Suprapubic skin (tissue), 4 donors: Measurements from ENCODE around the gene HAS3. TPM values are rescaled to one million over a fixed set of nuclear protein-coding genes. Genes with fewer than 3 reads are reported as not detected.

Experiments used
- DNase-seq, 2 donors: peaks; one replicate each; pipeline ENCODE4 v3.0.0-alpha.2; 2019; ENCODE audit warnings: low spot score in 2 of 2
- H3K27ac ChIP-seq: fragments of 200-600 bp; sonication (generic); one replicate; pipeline ENCODE4 v1.5.1; 2019
- H3K27me3 ChIP-seq: fragments of 200-600 bp; sonication (generic); one replicate; pipeline ENCODE4 v1.5.1; 2019
- H3K36me3 ChIP-seq: fragments of 200-600 bp; sonication (generic); one replicate; pipeline ENCODE4 v1.5.1; 2019
- H3K4me1 ChIP-seq: fragments of 200-600 bp; sonication (generic); one replicate; pipeline ENCODE4 v1.5.1; 2019
- H3K4me3 ChIP-seq: fragments of 200-600 bp; sonication (generic); one replicate; pipeline ENCODE4 v1.5.1; 2019; ENCODE audit warnings: mild to moderate bottlenecking
- H3K9me3 ChIP-seq: fragments of 200-600 bp; sonication (generic); one replicate; pipeline ENCODE4 v1.5.1; 2019
- CTCF ChIP-seq, 2 donors: fragments of 200-600 bp in 1 of 2; fragments of 450-650 bp in 1 of 2; sonication (generic) in 1 of 2; IDR thresholded peaks; one replicate each; pipeline ENCODE4 v1.5.1; 2016 to 2019; ENCODE audit warnings: antibody characterized with exemption in 2 of 2, mild to moderate bottlenecking in 1 of 2, moderate library complexity in 1 of 2
- EP300 ChIP-seq: sonication (generic); formaldehyde crosslinking; IDR thresholded peaks from one replicate; pipeline ENCODE4 v1.6.1; 2017; ENCODE audit warnings: antibody characterized with exemption
- POLR2A ChIP-seq, 2 donors: fragments of 450-650 bp; IDR thresholded peaks; one replicate each; pipeline ENCODE4 v1.6.1; 2017; ENCODE audit warnings: antibody characterized with exemption in 2 of 2, mild to moderate bottlenecking in 2 of 2, moderate library complexity in 2 of 2
- POLR2AphosphoS5 ChIP-seq, 3 donors: sonication (generic); formaldehyde crosslinking; IDR thresholded peaks; one replicate each; pipeline ENCODE4 v1.6.1; 2017; ENCODE audit warnings: antibody characterized with exemption in 3 of 3
- WGBS: methylation state at CpG from one replicate; pipeline ENCODE4 v1.1.5; 2018; 5-methylcytosine and 5-hydroxymethylcytosine counted together
- total RNA-seq, 4 donors: library from RNA; depleted of rRNA; stranded (reverse); fragments of >200 nt; gene quantifications; one replicate each; pipeline ENCODE4 v1.1.0, GENCODE V29; 2016

HAS3 gene
- total RNA-seq, 4 donors from 2014 or later = 4.4 to 11.3 (median 7.1) TPM

GRCh38 chr16:69157196-69157595, 51.7 kb downstream of the HAS3 start:
- WGBS = 80% methylated on average over 3 of the region's 3 CpGs
- no peak for DNase-seq
- H3K4me3 ChIP-seq = no peak overlapping the region
- no peaks in the 10 kb centered on the region for H3K27me3 ChIP-seq
- no peak overlapping the region for H3K27ac ChIP-seq
- TF ChIP-seq EP300 = no peak
- TF ChIP-seq POLR2AphosphoS5 (IDR thresholded peaks at IDR 0.05) = no peak
- TF ChIP-seq POLR2A (IDR thresholded peaks at IDR 0.05) = no peak
- TF ChIP-seq CTCF (IDR thresholded peaks at IDR 0.05) = no peak
- H3K4me1 ChIP-seq = no peaks in the 10 kb centered on the region
- peaks cover 89% of the 10 kb centered on the region for H3K36me3 ChIP-seq
- H3K9me3 ChIP-seq = no peaks in the 10 kb centered on the region

GRCh38 chr16:69160192-69160591, 54.7 kb downstream of the HAS3 start:
- H3K4me1 ChIP-seq = no peaks in the 10 kb centered on the region
- TF ChIP-seq POLR2A (IDR thresholded peaks at IDR 0.05) = no peak
- no peak for TF ChIP-seq EP300
- no peak for TF ChIP-seq CTCF (IDR thresholded peaks at IDR 0.05)
- TF ChIP-seq POLR2AphosphoS5 (IDR thresholded peaks at IDR 0.05) = no peak
- peaks cover 83% of the 10 kb centered on the region for H3K36me3 ChIP-seq
- H3K9me3 ChIP-seq = no peaks in the 10 kb centered on the region
- H3K27ac ChIP-seq = no peak overlapping the region
- no peak for DNase-seq
- no peak overlapping the region for H3K4me3 ChIP-seq
- no peaks in the 10 kb centered on the region for H3K27me3 ChIP-seq
- 100% methylated on average over 1 of the region's 1 CpG for WGBS

- H3K4me3 ChIP-seq = no peak overlapping the region
- TF ChIP-seq POLR2A (IDR thresholded peaks at IDR 0.05) = no peak
- no peak for TF ChIP-seq EP300
- no peak for TF ChIP-seq CTCF (IDR thresholded peaks at IDR 0.05)
- no peak for TF ChIP-seq POLR2AphosphoS5 (IDR thresholded peaks at IDR 0.05)
- no peaks in the 10 kb centered on the region for H3K4me1 ChIP-seq
- DNase-seq = no peak
- no peaks in the 10 kb centered on the region for H3K27me3 ChIP-seq
- no peaks in the 10 kb centered on the region for H3K9me3 ChIP-seq
- H3K27ac ChIP-seq = no peak overlapping the region
- peaks cover 78% of the 10 kb centered on the region for H3K36me3 ChIP-seq
- 93% methylated on average over 6 of the region's 6 CpGs for WGBS
Measured at GRCh38 chr16:69165584-69165983, 60.1 kb downstream of the HAS3 start.

GRCh38 chr16:69166221-69166833, 60.9 kb downstream of the HAS3 start:
- no peak overlapping the region for H3K4me3 ChIP-seq
- TF ChIP-seq CTCF (IDR thresholded peaks at IDR 0.05) = no peak
- TF ChIP-seq POLR2AphosphoS5 (IDR thresholded peaks at IDR 0.05) = no peak
- no peak for TF ChIP-seq EP300
- no peak for TF ChIP-seq POLR2A (IDR thresholded peaks at IDR 0.05)
- H3K36me3 ChIP-seq = peaks cover 71% of the 10 kb centered on the region
- H3K4me1 ChIP-seq = no peaks in the 10 kb centered on the region
- 47% methylated on average over 8 of the region's 8 CpGs for WGBS
- DNase-seq = no peak
- H3K27me3 ChIP-seq = no peaks in the 10 kb centered on the region
- H3K9me3 ChIP-seq = no peaks in the 10 kb centered on the region
- no peak overlapping the region for H3K27ac ChIP-seq

GRCh38 chr16:69166946-69167930, 61.8 kb downstream of the HAS3 start:
- no peak overlapping the region for H3K27ac ChIP-seq
- DNase-seq = no peak
- no peak overlapping the region for H3K4me3 ChIP-seq
- H3K27me3 ChIP-seq = no peaks in the 10 kb centered on the region
- H3K9me3 ChIP-seq = no peaks in the 10 kb centered on the region
- TF ChIP-seq POLR2AphosphoS5 (IDR thresholded peaks at IDR 0.05) (no peak), EP300 (no peak), POLR2A (IDR thresholded peaks at IDR 0.05) (no peak), CTCF (IDR thresholded peaks at IDR 0.05) (no peak)
- no peaks in the 10 kb centered on the region for H3K4me1 ChIP-seq
- 80% methylated on average over 7 of the region's 7 CpGs for WGBS
- H3K36me3 ChIP-seq = peaks cover 63% of the 10 kb centered on the region
